Endothelial cell of hepatic sinusoid (primary cell): ENCODE results near the gene GABBR2.
"Not testable (repeated sequence)": the region's sequence is repeated elsewhere in the genome, so short reads cannot be mapped to it uniquely, and the experiment has no call there.

Experiments used
- in situ Hi-C: cut with HindIII; loops from 2 replicates; pipeline ENCODE4 v1.10.0; 2017; ENCODE audit warnings: low sequenced_read_pairs

The GABBR2 gene

GRCh38 chr9:98500337-98500919, 208.3 kb downstream of the GABBR2 start:
- in situ Hi-C loops, result no loop called here

DNA sequence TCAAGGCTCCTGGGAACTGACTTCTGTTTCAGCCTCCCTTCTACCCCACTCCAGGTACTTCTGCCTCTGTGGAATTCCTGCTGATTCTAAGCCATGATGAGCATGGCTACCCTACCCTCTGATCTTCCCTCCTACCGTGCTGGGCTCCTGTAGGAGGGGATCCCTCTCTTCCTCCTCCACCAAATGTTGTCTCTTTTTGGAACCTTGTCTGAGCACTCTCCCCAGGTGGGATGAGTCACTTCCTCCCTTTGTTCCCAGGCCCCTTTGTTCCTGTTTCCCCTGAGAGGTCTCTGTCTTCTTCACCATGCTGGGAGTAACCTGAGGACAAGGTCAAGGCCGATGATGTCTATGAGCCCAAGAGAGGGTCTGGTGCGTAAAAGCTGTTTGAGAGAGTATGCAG, 213.2 kb downstream of the GABBR2 start:
- in situ Hi-C loops, result no loop called here

DNA sequence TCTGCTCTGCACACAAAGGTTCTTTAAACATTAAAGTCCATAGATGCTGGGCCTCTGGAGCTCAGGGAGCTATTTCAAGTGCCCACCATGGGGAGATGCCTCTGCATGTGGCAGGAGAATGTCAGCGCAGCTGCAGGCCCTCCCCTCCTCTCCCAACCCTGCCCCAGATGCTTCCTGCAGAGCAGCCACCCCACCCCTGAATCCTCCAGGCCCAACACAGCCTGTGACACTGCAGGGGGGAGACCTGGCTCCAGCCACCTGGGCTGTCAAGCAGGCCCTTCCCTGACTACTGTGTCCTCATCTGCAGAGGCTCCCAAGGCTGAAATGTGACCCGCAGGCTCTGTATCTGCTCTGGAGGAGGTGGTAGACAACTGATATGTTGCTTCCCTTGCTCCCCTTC, 213.9 kb downstream of the GABBR2 start:
- in situ Hi-C loops, result no loop called here

GRCh38 chr9:98491828-98492227, 216.9 kb downstream of the GABBR2 start:
- in situ Hi-C loops, result no loop called here

- in situ Hi-C loops, result no loop called here
Measured at GRCh38 chr9:98491231-98491651, 217.5 kb downstream of the GABBR2 start.

- in situ Hi-C loops, result no loop called here
Measured at GRCh38 chr9:98488571-98489312, 220.0 kb downstream of the GABBR2 start.

DNA sequence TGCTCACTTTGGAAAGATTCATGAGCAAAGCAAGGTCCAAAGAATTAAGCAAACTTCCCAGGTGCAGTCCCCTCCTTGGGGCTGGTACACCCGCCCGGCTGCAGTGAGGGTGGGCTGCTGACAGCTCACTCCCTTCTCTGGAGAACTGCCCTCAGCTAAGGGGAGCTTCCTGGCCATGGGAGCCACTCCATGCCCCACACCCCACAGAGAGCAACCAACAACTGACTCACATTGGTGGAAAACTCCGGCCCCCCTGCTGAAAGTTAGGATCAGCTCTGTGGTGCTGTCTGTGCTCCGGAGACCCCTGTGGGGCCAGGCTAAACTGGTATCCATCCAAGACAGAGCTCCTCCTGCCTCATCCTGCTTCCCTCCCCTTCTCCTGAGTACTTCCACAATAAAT, 223.0 kb downstream of the GABBR2 start:
- in situ Hi-C loops, result no loop called here

- in situ Hi-C loops, result loop anchor here (5.0 kb wide), 1 partner anchor 83 kb away; no protein-coding TSS in a partner anchor
Measured at GRCh38 chr9:98484162-98484561, 224.6 kb downstream of the GABBR2 start.

GRCh38 chr9:98482226-98482625, 226.5 kb downstream of the GABBR2 start:
- in situ Hi-C loops, result loop anchor here (5.0 kb wide), 1 partner anchor 85 kb away; no protein-coding TSS in a partner anchor

DNA sequence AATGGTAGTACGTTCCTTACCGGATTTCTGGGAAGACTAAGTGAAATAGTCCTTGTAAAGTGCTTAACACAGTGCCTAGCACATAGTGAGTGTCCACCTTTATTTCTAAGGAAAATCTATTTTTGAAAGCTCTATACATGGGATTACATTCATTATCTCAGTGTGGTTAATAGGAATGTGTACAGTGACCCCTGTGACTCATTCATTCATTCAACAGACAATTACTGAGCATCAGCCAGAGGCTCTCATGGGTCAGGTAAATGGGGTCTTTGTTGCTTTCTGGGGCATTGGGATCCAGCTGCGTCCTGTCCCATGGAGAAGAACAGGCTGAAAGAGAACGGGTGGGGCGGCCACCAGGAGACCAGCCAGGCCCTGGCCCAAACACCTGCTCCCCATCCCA, 227.1 kb downstream of the GABBR2 start:
- in situ Hi-C loops, result loop anchor here (5.0 kb wide), 1 partner anchor 86 kb away; no protein-coding TSS in a partner anchor

GRCh38 chr9:98479967-98480847, 228.5 kb downstream of the GABBR2 start:
- in situ Hi-C loops, result loop anchor here (5.0 kb wide), 2 partner anchors 53 to 87 kb away; no protein-coding TSS in a partner anchor

- in situ Hi-C loops, result loop anchor here (5.0 kb wide), 1 partner anchor 52 kb away; no protein-coding TSS in a partner anchor
Measured at GRCh38 chr9:98479449-98479848, 229.3 kb downstream of the GABBR2 start.

- in situ Hi-C loops, result loop anchor here (5.0 kb wide), 1 partner anchor 51 kb away; no protein-coding TSS in a partner anchor
Measured at GRCh38 chr9:98477884-98478283, 230.9 kb downstream of the GABBR2 start.

DNA sequence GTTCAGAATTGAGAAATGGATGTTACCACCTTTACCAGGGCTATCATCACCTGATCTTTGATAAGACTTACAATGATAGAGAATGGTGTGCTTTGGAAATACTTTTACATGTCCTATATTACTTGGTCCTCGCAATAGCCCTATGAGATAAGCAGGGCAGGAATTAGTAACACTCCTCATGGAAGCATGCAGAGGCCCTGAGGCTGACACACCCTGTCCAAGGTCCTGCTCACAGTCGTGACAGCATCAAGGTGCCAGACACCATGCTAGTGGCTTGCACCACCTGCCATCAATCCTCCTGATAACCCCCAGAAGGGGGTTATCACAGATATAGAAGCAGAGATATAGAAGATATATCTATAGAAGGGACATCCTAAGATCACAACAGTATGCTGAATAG, 236.5 kb downstream of the GABBR2 start:
- in situ Hi-C loops, result no loop called here

GRCh38 chr9:98471185-98471584, 237.6 kb downstream of the GABBR2 start:
- in situ Hi-C loops, result no loop called here

DNA sequence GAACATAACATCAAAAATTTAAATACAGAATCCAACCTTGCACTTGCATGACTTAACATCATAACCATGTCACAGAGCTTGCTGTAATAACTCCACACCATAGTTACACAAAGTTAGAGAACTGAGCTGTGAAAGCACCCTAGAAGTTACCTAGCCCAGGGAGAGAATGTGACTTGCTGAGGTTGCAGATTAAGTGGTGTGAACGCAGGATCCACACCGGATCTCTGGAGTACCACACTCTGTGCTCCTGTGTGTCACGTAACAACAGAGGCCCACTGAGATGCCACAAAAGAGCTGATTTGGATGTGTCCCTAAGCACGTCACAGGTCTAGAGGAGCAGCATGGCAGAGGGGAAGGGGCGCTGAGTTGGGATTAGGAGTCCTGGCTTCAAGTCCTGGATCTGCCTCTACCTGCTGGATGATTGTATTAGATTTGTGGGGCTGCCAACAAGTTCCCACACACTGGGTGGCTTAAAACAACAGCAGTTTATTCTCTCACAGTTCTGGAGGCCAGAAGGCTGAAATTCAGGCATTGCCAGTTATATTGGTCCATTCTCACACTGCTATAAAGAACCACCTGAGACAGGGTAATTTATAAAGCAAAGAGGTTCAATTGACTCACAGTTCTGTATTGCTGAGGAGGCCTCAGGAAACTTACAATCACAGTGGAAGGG, 240.0 kb downstream of the GABBR2 start:
- in situ Hi-C loops, result no loop called here

DNA sequence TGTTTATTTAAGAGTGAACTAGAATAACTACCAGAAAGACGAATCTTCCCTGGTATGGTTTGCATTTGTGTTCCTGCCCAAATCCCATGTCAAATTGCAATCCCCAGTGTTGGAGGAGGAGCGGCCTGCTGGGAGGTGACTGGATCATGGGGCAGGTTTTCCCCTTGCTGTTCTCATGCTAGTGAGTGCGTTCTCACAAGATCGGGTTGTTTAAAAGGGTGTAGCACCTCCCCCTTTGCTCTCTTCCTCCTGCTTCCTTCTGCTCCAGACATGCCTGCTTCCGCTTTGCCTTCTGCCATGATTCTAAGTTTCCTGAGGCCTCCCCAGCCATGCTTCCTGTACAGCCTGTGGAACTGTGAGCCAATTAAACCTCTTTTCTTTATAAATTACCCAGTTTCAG, 242.9 kb downstream of the GABBR2 start:
- in situ Hi-C loops, result no loop called here

- in situ Hi-C loops, result not testable (repeated sequence)
Measured at GRCh38 chr9:98464156-98464690, 244.5 kb downstream of the GABBR2 start.

DNA sequence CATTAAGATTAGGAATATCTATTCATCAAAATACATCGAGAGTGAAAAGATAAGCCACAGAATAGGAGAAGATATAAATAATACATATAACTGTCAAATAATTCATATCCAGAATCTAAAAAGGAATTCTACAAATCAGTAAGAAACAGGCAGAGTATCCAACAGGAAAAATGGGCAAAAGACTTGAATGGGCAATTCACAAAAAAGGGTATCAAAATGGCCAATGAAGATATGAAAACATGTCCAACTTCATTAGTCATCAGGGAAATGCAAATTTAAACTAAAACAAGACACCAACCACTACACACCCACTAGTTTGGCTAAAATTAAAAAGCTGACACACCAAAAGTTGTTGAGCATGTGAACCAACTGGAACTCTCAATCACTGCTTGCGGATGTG, 246.4 kb downstream of the GABBR2 start:
- in situ Hi-C loops, result no loop called here

DNA sequence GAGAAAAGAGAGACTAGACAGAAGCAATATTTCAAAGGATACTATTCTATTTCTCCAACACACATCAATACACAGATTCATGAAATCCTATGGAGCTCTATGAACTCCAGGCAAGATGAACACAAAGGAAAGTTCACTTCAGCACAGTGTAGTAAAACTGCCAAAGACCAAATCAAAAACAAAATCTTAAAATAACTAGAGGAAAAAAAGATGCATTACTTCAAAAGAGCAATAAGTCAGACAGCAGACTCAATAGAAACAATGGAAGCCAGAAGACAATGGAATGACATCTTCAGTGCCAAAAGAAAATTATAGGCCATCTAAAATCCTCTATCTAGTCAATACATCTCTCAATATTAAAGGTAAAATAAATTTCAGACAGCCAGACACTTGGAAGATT, 248.0 kb downstream of the GABBR2 start:
- in situ Hi-C loops, result no loop called here
